ENCODE measurements around the gene FKBP10. TPM values are rescaled to one million over a fixed set of nuclear protein-coding genes. Genes with fewer than 3 reads are reported as not detected.
A peak's percentile ranks its signal among the peaks of the same experiment; 100 is the strongest.

FKBP10 gene
- polyA plus RNA-seq, 3 donors: 142 to 163 (median 160) TPM

- peak; percentile 72 for DNase-seq
These were observed 12.0 kb upstream of the FKBP10 start for GRCh38 chr17:41800601-41801373.

GRCh38 chr17:41801374-41802271 is 11.2 kb upstream of the FKBP10 start:
- DNase-seq: peak; percentile 95

DNA sequence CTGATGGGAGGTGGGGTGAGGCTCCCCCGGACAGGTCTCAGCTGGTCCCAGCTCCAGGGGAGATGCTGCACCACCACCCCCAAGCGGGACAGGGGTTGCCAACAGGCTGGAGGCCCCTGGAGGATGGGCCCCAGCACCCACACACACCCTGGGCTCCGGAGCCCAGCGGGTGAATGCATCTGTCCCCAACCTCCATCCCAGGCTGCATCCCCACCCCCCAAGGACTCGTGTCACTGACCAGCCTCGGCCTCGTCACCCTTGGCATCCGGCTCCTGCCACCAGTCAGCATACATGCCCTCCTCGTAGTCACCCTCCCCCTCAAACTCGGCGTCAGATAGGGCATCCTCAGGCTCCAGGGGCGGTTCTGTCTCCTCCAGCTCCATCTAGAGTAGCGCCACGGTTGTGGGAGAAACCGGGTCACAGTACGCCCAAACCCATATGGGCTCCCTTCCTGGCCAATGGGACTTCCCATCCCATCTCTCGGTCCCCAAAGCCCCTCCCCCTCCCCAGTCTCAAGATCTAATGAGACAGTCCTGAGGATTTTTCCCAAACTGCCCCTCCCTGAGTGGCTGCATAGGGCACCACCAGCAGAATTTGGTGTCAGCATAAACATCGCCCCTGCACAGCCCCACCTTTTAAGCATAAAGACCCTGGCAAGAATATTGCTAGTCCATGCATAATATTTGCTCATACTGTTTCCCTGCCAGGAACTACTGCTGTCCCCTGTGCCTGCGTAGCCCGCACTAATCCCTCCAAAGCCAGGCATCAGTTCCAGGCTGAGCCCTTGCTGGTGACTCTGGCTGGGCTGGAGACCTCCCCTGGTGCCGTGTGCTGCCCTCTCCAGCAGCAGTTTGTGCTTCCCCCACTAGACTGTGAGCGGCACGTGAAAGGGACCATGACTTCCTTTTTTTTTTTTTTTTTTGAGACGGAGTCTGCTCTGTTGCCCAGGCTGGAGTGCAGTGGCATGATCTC is 9.5 kb upstream of the FKBP10 start:
- no peak for DNase-seq

DNA sequence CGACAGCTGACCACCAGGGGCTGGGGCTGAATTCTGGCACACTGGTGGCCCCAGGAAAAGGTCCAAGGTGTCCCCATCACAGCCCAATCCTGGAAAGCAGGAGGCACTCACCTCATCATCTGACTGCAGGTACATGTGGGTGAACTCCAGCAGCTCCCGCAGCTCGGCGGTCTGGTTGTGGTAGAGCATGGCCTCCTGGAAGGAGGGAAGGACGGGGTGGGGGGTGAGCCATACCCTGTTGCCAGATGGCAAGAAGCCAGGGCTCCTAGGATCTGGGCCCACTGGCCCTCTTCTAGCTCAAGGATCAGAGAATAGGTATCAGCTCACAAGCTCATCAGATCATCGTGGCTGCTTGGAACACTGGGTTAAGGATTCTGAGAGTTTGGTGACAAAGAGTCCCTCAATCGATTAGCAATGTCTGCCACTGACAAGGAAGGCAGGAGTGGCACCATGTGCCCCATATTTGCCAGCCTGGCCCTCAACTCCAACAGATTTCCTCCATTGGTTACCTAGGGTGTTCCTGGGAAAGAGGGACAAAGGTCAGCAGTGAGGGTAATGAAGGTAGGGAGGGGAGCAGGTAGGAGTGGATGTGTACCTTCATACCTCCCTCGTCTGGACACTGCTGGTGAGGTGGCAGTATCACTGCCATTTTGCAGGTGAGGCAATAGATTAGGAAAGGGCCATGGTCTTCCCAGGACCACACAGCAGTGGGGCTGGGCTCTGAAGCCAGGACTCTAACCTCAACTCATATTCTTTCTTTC is 5.9 kb upstream of the FKBP10 start:
- no peak for DNase-seq

DNA sequence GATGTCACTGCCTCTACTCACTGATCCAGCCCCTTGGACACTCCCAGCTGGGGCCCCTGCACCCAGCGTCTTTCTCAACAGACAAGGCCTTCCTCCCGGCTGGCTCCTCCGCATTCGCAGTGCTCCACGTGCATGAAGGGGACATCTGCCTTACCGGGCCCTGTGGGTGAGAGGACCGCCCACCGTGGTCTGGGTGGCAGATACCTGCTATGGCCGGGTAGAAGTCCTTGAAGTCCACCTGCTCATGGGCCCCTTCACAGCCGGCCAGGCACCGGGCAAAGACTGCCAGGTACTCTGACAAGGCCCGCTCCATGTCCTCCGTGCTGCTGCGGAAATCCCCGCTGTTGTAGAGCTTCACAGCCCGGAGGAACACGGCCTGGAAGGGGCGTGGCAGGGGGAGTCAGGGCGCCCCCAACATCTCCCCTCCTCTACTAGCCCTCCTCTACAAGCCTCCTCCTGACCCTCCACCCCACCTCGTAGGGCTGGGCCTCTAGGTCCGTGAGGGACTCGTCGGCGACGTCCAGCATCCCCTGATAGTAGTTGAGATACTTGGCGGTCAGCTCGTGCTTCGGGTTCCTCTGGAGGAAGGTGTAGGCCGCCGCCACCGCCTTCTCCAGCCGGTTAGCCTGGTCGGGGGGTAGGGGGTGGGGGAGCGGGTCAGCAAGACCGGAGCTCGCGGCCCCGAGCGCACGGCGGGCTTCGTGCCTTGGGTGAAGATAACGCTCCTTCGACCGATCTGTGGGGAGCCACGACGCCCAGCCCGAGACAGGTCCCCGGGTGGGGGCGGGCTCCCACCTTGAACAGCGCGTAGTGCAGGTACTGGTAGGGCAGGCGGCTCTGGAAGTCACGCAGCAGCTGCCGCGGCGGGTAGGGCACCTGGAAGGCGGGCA is 1.9 kb upstream of the FKBP10 start:
- no peak for DNase-seq

GRCh38 chr17:41811549-41812380 is 1.0 kb upstream of the FKBP10 start, which contains the start of gene P3H4:
Gene P3H4 (minus strand): TSS chr17:41811949. CDS start chr17:41811915, 34 bp downstream.
- peak; percentile 85 for DNase-seq

DNA sequence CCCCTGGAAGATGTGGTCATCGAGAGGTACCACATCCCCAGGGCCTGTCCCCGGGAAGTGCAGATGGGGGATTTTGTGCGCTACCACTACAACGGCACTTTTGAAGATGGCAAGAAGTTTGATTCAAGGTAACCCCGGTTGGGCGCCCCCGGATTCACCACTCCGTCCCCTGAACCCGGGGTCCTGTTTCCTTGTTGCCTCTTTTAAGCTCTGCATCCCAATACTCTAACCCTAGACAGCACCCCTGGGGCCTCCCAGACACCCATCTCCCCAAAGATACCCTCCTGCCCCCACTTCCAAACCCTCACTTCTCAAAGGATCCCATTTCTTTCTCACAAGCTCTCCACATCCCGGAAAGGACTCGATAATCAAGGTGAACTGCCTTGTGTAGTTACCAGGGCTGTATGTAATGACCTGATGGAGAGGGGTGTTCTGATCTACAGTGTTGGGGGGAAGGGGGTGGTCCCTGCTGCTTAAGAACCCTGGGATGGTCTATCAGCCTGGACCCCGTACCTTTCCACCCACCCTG is 412 bp downstream of the FKBP10 start:
- no peak for DNase-seq

GRCh38 chr17:41813699-41814124 is 908 bp downstream of the FKBP10 start:
- DNase-seq: no peak

DNA sequence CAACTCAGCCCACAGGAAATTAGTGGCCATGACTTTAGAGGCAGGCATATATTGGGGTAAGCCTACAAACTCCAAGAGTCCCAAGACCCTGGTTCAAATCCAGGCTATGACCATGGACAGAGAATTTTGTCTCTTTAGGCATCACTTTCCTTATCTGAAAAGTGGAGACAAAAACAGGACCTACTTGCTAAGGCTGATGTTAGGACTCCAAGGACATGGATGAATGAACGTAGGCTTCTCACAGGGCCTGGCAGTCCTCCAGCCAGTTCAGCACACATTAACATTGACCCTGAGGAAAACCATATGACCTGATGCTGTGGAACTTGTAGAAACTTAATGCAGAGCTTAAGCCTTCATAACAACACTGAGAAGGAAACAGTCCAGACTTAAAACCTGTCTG is 1.4 kb downstream of the FKBP10 start:
- no peak for DNase-seq

DNA sequence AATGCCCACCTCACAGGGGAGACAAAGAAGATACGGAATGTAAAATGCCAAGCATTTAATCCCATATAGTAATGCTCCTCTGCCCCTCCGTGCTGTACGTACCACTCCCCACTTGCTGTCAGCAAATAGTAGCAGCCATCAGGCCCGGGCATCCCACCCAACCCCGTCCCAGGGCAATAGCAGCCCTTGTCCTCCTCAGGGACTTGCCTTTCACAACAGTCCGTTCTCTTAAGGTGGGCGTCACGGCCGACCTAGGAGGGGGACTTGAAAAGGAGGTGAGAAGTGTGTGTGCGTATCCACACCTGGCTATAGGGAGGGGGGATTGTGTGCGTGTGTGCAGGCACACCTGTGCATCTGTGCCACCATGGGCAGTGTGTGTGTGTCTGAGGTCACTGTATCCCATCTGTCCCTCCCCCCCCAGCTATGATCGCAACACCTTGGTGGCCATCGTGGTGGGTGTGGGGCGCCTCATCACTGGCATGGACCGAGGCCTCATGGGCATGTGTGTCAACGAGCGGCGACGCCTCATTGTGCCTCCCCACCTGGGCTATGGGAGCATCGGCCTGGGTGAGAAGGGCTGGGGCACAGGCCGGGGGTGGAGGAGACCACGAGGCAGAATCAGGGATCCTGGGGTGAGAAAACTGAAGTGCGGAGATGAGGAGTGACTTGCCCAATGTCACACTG is 4.0 kb downstream of the FKBP10 start:
- DNase-seq: no peak

DNA sequence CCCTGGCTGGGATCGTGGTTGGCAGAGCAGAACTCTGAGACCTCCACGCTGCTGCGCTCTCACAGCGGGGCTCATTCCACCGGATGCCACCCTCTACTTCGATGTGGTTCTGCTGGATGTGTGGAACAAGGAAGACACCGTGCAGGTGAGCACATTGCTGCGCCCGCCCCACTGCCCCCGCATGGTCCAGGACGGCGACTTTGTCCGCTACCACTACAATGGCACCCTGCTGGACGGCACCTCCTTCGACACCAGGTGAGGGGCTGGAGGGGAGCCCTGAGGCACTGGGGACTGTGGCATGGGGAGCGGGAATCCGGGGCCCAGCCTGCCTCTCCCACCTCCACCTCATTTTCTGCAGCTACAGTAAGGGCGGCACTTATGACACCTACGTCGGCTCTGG is 5.2 kb downstream of the FKBP10 start:
- no peak for DNase-seq

DNA sequence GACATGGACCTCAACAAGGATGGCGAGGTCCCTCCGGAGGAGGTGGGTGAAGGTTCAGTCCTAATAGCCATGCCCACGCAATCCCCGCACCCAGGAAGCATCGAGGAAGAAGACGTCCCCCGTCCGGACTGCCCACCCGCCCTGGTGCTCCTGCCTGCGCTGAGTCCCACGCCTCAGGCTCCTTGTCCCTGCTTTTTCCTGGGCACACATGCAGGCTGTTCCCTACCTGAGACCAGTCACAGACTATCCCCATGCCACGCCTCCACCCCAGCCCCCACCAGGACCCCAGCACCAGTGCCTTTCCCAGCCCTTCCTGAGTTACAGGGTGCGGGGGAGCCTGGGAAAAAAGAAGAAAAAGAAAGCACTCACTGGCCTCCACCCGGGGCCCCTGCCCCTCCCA is 9.0 kb downstream of the FKBP10 start:
- no peak for DNase-seq

- no peak for DNase-seq
These were observed 9.7 kb downstream of the FKBP10 start for GRCh38 chr17:41822216-41823140.

DNA sequence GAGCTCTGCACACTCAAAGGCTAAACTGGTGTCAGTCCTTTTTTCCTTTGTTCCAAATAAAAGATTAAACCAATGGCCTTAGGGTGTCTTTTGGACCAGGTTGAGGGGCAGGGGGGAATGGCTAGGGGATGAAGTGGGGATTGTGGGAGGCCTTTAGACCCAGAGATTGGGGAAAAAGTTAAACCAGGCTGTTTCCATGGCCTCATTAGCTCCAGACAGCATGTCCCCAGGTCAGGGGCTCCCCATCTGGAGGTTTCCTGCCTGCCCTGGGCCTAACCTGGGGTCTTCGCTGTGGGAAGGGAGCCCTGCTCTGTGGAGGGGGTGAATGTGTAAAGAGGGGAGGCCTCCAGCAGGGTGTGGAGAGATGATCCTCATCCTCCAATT is 10.3 kb downstream of the FKBP10 start:
- DNase-seq: no peak

DNA sequence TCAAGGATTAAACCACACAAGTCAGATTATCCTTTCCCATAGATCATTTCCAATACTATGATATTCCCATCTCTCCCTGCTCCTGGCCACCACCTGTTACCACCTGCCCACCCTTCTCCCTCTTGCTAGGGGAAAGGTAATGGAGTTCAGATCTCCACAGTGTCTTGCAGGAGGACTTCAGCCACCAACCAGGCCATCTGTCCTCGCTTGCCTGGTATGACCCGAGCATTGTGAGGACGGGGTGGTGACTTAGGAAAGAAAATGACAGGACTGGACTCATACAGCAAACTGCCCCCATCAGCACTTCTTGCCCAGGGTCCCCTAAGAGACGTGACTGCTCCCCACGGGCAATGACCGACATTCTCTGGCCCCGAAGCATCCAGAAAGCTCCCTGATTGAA is 10.8 kb downstream of the FKBP10 start:
- DNase-seq: no peak

DNA sequence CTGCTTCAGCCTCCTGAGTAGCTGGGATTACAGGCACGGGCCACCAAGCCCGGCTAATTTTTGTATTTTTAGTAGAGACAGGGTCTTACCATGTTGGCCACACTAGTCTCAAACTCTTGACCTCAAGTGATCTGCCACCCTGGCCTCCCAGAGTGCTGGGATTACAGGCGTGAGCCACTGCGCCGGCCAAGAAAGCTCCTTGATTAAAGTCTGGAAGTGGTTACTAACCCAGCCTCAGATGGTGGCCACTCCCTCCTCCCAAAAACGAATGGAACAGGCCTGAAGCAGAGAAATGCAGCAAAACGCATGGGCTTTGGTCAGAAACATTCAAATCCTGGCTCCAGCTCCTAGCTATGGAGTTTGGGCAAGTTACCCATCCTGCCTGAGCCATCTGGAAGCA is 11.3 kb downstream of the FKBP10 start:
- no peak for DNase-seq
